CD4-positive, CD25-positive, alpha-beta regulatory T cell (primary cell): ENCODE results near the gene NEDD9. TPM values are rescaled to one million over a fixed set of nuclear protein-coding genes. Genes with fewer than 3 reads are reported as not detected.
A peak's percentile ranks its signal among the peaks of the same experiment; 100 is the strongest.

ENCODE experiments used
- ATAC-seq, 2 donors: fragments of 150-1000 bp; cut with Tn5 transposase; one replicate each; pipeline ENCODE4 v1.10.0; 2021; ENCODE audit warnings: low read depth in 2 of 2, moderate number of reproducible peaks in 2 of 2, moderate library complexity in 1 of 2
- DNase-seq, 3 donors: peaks; one replicate each; pipeline versions ENCODE4 v3.0.0 to v3.0.0-alpha.2; 2012 to 2022; ENCODE audit warnings: mixed read lengths in 1 of 3
- H3K27ac ChIP-seq: one replicate; pipeline ENCODE4 v1.7.0; 2013; ENCODE audit warnings: mild to moderate bottlenecking, low read length; ENCODE audit not compliant: insufficient read depth, poor library complexity, severe bottlenecking
- H3K27me3 ChIP-seq: one replicate; pipeline ENCODE4 v1.7.0; 2013; ENCODE audit warnings: low read length; ENCODE audit not compliant: control insufficient read depth, insufficient read depth
- H3K36me3 ChIP-seq: one replicate; pipeline ENCODE4 v1.7.0; 2013; ENCODE audit warnings: mild to moderate bottlenecking, low read length, moderate library complexity; ENCODE audit not compliant: control insufficient read depth, insufficient read depth
- H3K4me1 ChIP-seq: 2 replicates; pipeline ENCODE4 v1.7.0; 2013; ENCODE audit warnings: mild to moderate bottlenecking, low read length; ENCODE audit not compliant: insufficient read depth, control insufficient read depth, poor library complexity, severe bottlenecking
- H3K4me3 ChIP-seq: one replicate; pipeline ENCODE4 v1.7.0; 2013; ENCODE audit warnings: low read depth, mild to moderate bottlenecking, low read length, moderate library complexity
- H3K9me3 ChIP-seq, 2 experiments: 1 replicate in 1 of 2; 2 replicates in 1 of 2; pipeline ENCODE4 v1.7.0; 2013; ENCODE audit warnings: low read length in 2 of 2, mild to moderate bottlenecking in 1 of 2, moderate library complexity in 1 of 2; ENCODE audit not compliant: control insufficient read depth in 2 of 2
- H3K27ac Mint-ChIP-seq, 3 donors: one replicate each; pipeline ENCODE4 v1.8.0; 2020 to 2022; ENCODE audit warnings: mild to moderate bottlenecking in 3 of 3, mixed read lengths in 3 of 3, moderate library complexity in 2 of 3
- H3K27me3 Mint-ChIP-seq: one replicate; pipeline ENCODE4 v1.8.0; 2022; ENCODE audit warnings: mild to moderate bottlenecking, mixed read lengths
- H3K36me3 Mint-ChIP-seq: one replicate; pipeline ENCODE4 v1.8.0; 2020; ENCODE audit warnings: mixed read lengths
- H3K4me1 Mint-ChIP-seq, 4 donors: one replicate each; pipeline ENCODE4 v1.8.0; 2020 to 2022; ENCODE audit warnings: mixed read lengths in 4 of 4, mild to moderate bottlenecking in 1 of 4
- H3K4me3 Mint-ChIP-seq, 4 donors: one replicate each; pipeline ENCODE4 v1.8.0; 2020 to 2022; ENCODE audit warnings: mild to moderate bottlenecking in 4 of 4, mixed read lengths in 4 of 4, moderate library complexity in 3 of 4
- H3K9me3 Mint-ChIP-seq, 7 donors: one replicate each; pipeline ENCODE4 v1.8.0; 2020 to 2022; ENCODE audit warnings: mixed read lengths in 7 of 7, mild to moderate bottlenecking in 3 of 7, moderate library complexity in 2 of 7
- polyA plus RNA-seq, 4 donors: library from polyadenylated mRNA; unstranded; fragments of 300-500 nt; fragmentation: Illumina TruSeq; gene quantifications; one replicate each; pipeline ENCODE4 v1.2.3, GENCODE V29; 2021
- total RNA-seq: library from RNA; stranded (reverse); gene quantifications from one replicate; pipeline ENCODE4 v1.2.3, GENCODE V29; 2022

The NEDD9 gene
- total and polyA plus RNA-seq, 5 donors from 2014 or later: 18.1 to 104 (median 20.0) TPM

DNA sequence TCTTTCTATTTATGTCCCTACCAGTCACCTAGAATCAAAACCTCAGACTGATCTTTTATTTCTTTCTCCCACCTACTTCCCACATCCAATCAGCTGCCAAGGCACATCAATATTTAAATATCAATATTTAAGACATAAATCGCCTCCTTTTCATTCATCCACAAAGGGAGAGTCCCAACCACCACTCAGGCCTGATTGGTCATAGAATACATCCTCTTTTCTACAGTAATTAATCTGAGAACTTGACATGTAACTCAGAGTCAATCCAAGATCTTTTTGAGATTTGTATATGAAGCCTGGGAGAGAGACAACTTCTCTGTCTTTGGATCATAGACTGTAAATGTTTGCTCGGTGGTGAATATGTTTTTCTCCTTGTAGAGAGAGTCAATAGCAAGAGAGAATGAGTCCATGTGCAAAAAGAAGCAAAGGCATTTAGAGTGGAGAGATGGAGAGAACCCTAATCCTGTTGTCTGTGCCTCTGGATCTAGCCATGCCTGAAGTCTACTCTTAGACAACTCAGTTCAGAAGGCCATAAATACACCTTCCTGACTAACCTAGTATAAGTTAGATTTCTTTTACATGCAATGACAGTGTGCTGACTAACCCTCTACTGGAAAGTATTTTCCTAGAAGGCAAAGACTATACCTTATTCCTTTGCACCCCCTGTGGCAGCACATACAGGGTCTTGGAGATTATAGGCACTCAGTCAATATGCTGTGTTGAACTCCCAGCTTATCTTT is 12.1 kb upstream of the NEDD9 start:
- DNase-seq (no peak), ATAC-seq (no peak)
- H3K27me3 ChIP-seq: no peaks in the 10 kb centered on the region
- Mint-ChIP-seq H3K27me3 (no peaks in the 10 kb centered on the region), H3K9me3 (peaks cover 0 to 4% (median 0%) of the 10 kb centered on the region in 7 donors), H3K4me3 (no peak overlapping the region), H3K4me1 (peaks cover 0 to 34% (median 11%) of the 10 kb centered on the region in 4 donors), H3K27ac (peak overlapping the region in 1 of 3 donors; percentile 7), H3K36me3 (peaks cover 40% of the 10 kb centered on the region)
- H3K36me3 ChIP-seq: peaks cover 14% of the 10 kb centered on the region
- H3K4me3 ChIP-seq: no peak overlapping the region
- no peaks in the 10 kb centered on the region for H3K4me1 ChIP-seq
- H3K9me3 ChIP-seq: peaks cover 3 to 4% of the 10 kb centered on the region in 2 experiments
- H3K27ac ChIP-seq: no peak overlapping the region

DNA sequence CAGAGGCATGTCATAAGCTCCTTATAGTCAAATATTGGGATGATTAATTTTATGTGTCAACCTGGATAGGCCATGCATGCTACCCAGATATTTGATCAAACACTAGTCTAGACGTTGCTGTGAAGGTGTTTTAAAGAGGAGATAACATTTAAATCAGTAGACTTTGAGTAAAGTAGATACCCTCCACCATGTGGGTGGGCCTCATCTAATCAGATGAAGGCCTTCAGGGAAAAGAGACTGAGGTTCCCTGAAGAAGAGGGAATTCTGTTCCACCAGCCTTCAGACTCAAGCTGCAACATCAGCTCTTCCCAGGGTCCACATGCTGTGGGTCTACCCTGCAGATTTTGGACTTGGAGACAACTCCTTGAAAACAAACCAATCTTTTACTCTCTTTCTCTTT is 11.4 kb upstream of the NEDD9 start:
- Histone ChIP-seq H3K4me3 (no peak overlapping the region), H3K9me3 (no peaks in the 10 kb centered on the region), H3K4me1 (no peaks in the 10 kb centered on the region), H3K27me3 (no peaks in the 10 kb centered on the region), H3K27ac (no peak overlapping the region), H3K36me3 (peaks cover 8% of the 10 kb centered on the region)
- DNase-seq: no peak
- H3K4me1 Mint-ChIP-seq: peaks cover 0 to 33% (median 11%) of the 10 kb centered on the region in 4 donors
- H3K9me3 Mint-ChIP-seq: no peaks in the 10 kb centered on the region
- no peaks in the 10 kb centered on the region for H3K27me3 Mint-ChIP-seq
- no peak for ATAC-seq
- no peak overlapping the region for H3K4me3 Mint-ChIP-seq
- peaks cover 35% of the 10 kb centered on the region for H3K36me3 Mint-ChIP-seq
- H3K27ac Mint-ChIP-seq: no peak overlapping the region

DNA sequence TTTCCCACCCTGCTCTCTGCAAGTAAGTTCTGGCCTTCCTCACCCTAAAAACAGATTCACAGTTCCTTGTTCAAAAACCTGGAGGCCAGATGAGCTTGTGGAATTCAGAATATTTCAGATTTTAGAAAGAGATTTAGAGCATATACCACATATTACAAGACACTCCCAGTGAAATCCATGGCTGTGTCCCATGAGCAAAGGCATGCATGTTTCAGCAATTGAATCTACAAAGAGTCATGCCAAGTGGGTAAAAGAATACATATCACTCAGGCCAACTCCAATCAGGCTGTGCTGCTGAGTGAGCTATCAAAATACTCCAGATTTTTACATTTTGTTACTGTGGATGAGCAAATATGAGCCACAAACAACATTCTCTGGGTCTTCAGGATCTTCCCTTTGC is 10.2 kb upstream of the NEDD9 start:
- Histone ChIP-seq H3K9me3 (no peaks in the 10 kb centered on the region), H3K36me3 (peaks cover 8% of the 10 kb centered on the region), H3K4me3 (no peak overlapping the region), H3K4me1 (no peaks in the 10 kb centered on the region), H3K27me3 (no peaks in the 10 kb centered on the region), H3K27ac (no peak overlapping the region)
- Mint-ChIP-seq H3K27ac (peak overlapping the region in 1 of 3 donors; percentile 51), H3K9me3 (no peaks in the 10 kb centered on the region), H3K4me1 (peaks cover 0 to 31% (median 13%) of the 10 kb centered on the region in 4 donors), H3K4me3 (no peak overlapping the region), H3K36me3 (peaks cover 38% of the 10 kb centered on the region), H3K27me3 (no peaks in the 10 kb centered on the region)
- DNase-seq (no peak), ATAC-seq (no peak)

DNA sequence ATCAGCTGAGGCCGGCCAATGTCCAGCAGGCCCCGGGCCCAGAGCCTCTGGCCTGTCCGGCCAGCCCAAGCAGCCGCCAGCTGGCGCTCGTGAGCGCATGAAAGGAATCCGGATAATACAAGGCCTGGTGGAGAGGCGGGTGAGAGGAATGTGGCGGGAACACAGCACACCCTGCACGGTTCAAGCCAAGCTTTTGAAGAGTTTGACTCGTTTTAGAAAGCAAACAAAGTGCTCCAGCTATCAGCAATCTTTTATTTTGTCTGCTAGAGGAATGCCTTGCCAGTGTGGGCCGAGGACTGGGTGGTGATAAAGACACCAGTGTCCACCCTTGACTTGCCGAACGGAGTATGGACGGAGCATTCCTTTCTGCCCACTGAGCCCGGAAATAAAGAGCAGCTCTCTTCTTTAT is 9.3 kb upstream of the NEDD9 start:
- Mint-ChIP-seq H3K27me3 (no peaks in the 10 kb centered on the region), H3K9me3 (no peaks in the 10 kb centered on the region), H3K27ac (no peak overlapping the region), H3K4me3 (no peak overlapping the region), H3K4me1 (peaks cover 7 to 32% (median 16%) of the 10 kb centered on the region in 4 donors), H3K36me3 (peaks cover 32% of the 10 kb centered on the region)
- no peak for ATAC-seq
- Histone ChIP-seq H3K36me3 (peaks cover 5% of the 10 kb centered on the region), H3K27ac (no peak overlapping the region), H3K4me3 (no peak overlapping the region), H3K4me1 (peaks cover 4% of the 10 kb centered on the region), H3K27me3 (no peaks in the 10 kb centered on the region), H3K9me3 (no peaks in the 10 kb centered on the region)
- DNase-seq: no peak

DNA sequence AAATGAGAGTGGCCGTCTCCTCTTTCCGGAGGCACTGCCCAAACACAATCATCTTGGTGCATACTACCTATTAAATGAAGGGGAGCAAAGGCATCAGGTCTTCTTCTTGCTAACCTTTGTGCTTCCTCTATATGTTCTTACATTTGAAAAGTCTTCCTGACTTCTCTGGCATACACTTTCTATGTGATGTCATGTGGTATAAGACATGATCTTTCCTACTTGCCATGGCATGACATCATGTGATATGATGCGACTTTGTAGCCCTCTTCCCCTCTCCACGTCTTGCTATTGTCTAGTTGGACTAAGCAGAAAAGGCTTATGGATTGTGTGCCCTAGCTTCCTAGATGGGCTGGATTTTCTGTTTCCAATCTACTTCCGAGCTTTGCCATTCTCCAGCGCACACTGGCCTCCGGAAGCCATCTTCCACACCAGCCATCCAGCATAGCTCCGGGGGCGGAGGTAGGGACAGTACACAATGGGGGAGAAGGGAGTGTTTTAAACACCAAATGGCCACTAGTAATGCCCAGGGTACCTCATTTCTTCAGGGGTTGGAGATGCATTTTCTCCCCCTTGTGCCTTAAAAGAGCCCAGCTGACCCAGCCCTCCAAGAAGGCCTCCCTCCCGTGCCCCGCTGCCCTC is 8.8 kb upstream of the NEDD9 start:
- peaks cover 32% of the 10 kb centered on the region for H3K36me3 Mint-ChIP-seq

DNA sequence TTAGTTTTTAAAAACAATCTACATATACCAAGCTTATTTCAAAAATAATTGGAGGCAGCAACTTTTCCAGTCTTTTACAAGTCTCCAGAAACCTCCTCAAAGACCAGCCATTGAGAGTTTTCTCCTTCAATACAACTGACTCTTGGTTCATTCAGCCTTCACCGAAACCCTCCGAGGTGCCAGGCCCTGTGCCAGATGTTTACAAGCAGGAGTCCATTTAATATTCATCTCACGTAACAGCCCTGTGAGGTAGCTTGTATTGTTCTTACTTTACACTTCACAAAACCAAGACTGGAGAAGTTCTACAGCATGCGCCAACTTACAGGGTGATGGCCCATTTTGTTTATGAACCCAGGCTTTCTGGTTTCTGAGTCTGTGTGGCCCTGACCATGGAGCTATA is 5.5 kb upstream of the NEDD9 start:
- Histone ChIP-seq H3K4me3 (no peak overlapping the region), H3K9me3 (no peaks in the 10 kb centered on the region), H3K36me3 (peaks cover 1% of the 10 kb centered on the region), H3K27me3 (no peaks in the 10 kb centered on the region), H3K27ac (no peak overlapping the region), H3K4me1 (peaks cover 24% of the 10 kb centered on the region)
- peak overlapping the region; percentile 23 to 44 (median 36) for H3K27ac Mint-ChIP-seq
- peak overlapping the region in 1 of 4 donors; percentile 27 for H3K4me3 Mint-ChIP-seq
- H3K9me3 Mint-ChIP-seq: no peaks in the 10 kb centered on the region
- H3K4me1 Mint-ChIP-seq: peaks cover 30 to 41% (median 32%) of the 10 kb centered on the region in 4 donors
- ATAC-seq (no peak), DNase-seq (no peak)
- H3K36me3 Mint-ChIP-seq: peaks cover 15% of the 10 kb centered on the region
- no peaks in the 10 kb centered on the region for H3K27me3 Mint-ChIP-seq

More for the DNA sequence above, 8.8 kb upstream of the NEDD9 start:
- no peak for ATAC-seq
- peaks cover 5% of the 10 kb centered on the region for H3K36me3 ChIP-seq
- no peaks in the 10 kb centered on the region for H3K9me3 ChIP-seq
- H3K27ac ChIP-seq: no peak overlapping the region
- no peak overlapping the region for H3K4me3 ChIP-seq
- H3K4me1 ChIP-seq: peaks cover 9% of the 10 kb centered on the region
- Mint-ChIP-seq H3K27ac (no peak overlapping the region), H3K4me1 (peaks cover 12 to 37% (median 21%) of the 10 kb centered on the region in 4 donors), H3K4me3 (no peak overlapping the region), H3K27me3 (no peaks in the 10 kb centered on the region), H3K9me3 (no peaks in the 10 kb centered on the region)
- H3K27me3 ChIP-seq: no peaks in the 10 kb centered on the region
- DNase-seq: no peak

DNA sequence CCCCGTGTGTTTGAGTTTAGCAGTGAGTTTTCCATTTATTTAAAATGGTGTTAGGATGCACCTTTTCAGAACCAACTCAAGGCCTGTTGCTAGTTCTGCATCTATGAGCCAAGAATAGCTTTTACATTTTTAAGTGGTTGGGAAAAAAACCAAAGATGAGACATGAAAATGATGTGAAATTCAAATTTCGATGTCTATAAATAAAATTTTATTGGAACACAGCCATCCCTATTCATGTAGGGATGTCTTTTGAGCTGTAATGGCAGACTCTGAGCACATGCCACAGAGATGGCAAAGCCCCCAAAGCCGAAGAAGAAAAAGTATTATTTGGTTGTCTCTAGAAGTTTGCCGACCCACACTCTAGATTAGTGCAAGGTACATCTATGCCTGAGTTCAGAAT is 5.0 kb upstream of the NEDD9 start:
- Mint-ChIP-seq H3K36me3 (peaks cover 11% of the 10 kb centered on the region), H3K4me1 (peaks cover 31 to 45% (median 34%) of the 10 kb centered on the region in 4 donors), H3K27me3 (no peaks in the 10 kb centered on the region), H3K27ac (peak overlapping the region; percentile 23 to 92 (median 77)), H3K4me3 (peak overlapping the region in 2 of 4 donors; percentile 19 to 75), H3K9me3 (no peaks in the 10 kb centered on the region)
- H3K27ac ChIP-seq: no peak overlapping the region
- no peaks in the 10 kb centered on the region for H3K36me3 ChIP-seq
- ATAC-seq (no peak), DNase-seq (no peak)
- H3K27me3 ChIP-seq: no peaks in the 10 kb centered on the region
- H3K9me3 ChIP-seq: no peaks in the 10 kb centered on the region
- H3K4me3 ChIP-seq: no peak overlapping the region
- H3K4me1 ChIP-seq: peaks cover 25% of the 10 kb centered on the region
